Panc1 (cell line): Measurements from ENCODE around the gene MAP3K14.

Experiments used
- POLR2AphosphoS5 ChIP-seq: IDR thresholded peaks from 2 replicates; pipeline ENCODE4 v1.6.1; 2012; ENCODE audit warnings: mild to moderate bottlenecking, low read depth, low read length, moderate library complexity
- SIN3A ChIP-seq: IDR thresholded peaks from 2 replicates; pipeline ENCODE4 v1.6.1; 2012; ENCODE audit warnings: low read depth, mild to moderate bottlenecking, low read length, moderate library complexity, borderline replicate concordance; ENCODE audit not compliant: insufficient read depth
- TF ChIP-seq, protein P1 (sequence below): fragments of 450-650 bp; IDR thresholded peaks from 2 replicates; pipeline ENCODE4 v1.5.1; 2017; ENCODE audit warnings: mild to moderate bottlenecking
- TF ChIP-seq, protein P2 (sequence below), 2 experiments: IDR thresholded peaks; 2 replicates each; pipeline ENCODE4 v1.6.1; 2011 to 2012; ENCODE audit warnings: low read depth in 2 of 2, control low read depth in 1 of 2, low read length in 1 of 2, mild to moderate bottlenecking in 1 of 2, moderate library complexity in 1 of 2; ENCODE audit not compliant: insufficient read depth in 1 of 2

DNA sequence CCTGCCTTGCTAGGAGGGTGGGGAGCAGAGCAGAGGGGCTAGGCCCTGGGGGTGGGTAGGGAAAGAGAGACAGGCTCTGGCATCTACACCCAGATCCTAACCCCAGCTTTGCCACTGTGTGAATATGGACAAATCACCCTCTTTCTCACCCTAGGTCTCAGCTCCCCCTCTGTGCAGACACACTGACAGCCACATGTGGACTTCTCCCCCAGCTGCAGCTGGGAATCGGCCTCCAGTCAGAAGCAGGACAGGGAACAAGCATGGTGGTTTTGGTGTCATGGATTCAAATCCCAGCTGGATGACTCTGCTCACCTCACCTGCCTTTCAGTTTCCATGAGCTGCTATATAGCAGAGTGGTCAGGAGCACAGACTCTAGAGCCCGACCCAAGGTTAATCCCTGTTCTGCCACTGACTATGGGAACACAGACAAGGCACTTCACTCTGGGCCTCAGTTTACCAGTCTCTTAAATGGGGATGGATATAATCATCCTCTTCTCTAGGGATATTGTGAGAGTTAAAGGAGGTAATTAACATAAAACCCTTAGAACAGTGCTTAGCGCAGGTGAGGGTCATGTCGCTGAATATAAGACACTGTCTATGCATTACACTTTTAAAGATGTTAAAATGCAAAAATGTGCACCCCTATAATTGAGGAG lies 26.2 kb upstream of the MAP3K14 start:
- TF ChIP-seq, protein P1, sequence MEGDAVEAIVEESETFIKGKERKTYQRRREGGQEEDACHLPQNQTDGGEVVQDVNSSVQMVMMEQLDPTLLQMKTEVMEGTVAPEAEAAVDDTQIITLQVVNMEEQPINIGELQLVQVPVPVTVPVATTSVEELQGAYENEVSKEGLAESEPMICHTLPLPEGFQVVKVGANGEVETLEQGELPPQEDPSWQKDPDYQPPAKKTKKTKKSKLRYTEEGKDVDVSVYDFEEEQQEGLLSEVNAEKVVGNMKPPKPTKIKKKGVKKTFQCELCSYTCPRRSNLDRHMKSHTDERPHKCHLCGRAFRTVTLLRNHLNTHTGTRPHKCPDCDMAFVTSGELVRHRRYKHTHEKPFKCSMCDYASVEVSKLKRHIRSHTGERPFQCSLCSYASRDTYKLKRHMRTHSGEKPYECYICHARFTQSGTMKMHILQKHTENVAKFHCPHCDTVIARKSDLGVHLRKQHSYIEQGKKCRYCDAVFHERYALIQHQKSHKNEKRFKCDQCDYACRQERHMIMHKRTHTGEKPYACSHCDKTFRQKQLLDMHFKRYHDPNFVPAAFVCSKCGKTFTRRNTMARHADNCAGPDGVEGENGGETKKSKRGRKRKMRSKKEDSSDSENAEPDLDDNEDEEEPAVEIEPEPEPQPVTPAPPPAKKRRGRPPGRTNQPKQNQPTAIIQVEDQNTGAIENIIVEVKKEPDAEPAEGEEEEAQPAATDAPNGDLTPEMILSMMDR, result no peak
- TF ChIP-seq POLR2AphosphoS5 (no peak), SIN3A (no peak)
- TF ChIP-seq, protein P2, sequence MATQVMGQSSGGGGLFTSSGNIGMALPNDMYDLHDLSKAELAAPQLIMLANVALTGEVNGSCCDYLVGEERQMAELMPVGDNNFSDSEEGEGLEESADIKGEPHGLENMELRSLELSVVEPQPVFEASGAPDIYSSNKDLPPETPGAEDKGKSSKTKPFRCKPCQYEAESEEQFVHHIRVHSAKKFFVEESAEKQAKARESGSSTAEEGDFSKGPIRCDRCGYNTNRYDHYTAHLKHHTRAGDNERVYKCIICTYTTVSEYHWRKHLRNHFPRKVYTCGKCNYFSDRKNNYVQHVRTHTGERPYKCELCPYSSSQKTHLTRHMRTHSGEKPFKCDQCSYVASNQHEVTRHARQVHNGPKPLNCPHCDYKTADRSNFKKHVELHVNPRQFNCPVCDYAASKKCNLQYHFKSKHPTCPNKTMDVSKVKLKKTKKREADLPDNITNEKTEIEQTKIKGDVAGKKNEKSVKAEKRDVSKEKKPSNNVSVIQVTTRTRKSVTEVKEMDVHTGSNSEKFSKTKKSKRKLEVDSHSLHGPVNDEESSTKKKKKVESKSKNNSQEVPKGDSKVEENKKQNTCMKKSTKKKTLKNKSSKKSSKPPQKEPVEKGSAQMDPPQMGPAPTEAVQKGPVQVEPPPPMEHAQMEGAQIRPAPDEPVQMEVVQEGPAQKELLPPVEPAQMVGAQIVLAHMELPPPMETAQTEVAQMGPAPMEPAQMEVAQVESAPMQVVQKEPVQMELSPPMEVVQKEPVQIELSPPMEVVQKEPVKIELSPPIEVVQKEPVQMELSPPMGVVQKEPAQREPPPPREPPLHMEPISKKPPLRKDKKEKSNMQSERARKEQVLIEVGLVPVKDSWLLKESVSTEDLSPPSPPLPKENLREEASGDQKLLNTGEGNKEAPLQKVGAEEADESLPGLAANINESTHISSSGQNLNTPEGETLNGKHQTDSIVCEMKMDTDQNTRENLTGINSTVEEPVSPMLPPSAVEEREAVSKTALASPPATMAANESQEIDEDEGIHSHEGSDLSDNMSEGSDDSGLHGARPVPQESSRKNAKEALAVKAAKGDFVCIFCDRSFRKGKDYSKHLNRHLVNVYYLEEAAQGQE (IDR thresholded peaks at IDR 0.05; ENCODE audit: insufficient read depth in 1 of 2, low read depth in 2 of 2, low read length in 1 of 2), result no peak
